SK-N-SH treated with all-trans-retinoic acid at 6 μM for 48 hours (cell line): Measurements from ENCODE around the gene NRXN3.

Experiments used
- BACH2 ChIP-seq: fragments of 250-450 bp; sonication (Bioruptor Pico); IDR thresholded peaks from 2 replicates; pipeline ENCODE4 v1.9.0; 2021; ENCODE audit warnings: mild to moderate bottlenecking, borderline replicate concordance
- ISL1 ChIP-seq: fragments of 250-450 bp; sonication (Bioruptor Pico); IDR thresholded peaks from 2 replicates; pipeline ENCODE4 v2.1.2; 2022; ENCODE audit warnings: mild to moderate bottlenecking, moderate library complexity
- POU6F1 ChIP-seq: fragments of 250-450 bp; sonication (Bioruptor Pico); IDR thresholded peaks from 2 replicates; pipeline ENCODE4 v1.8.0; 2021; ENCODE audit warnings: low read depth, mild to moderate bottlenecking, moderate library complexity, borderline replicate concordance
- ZFP3 ChIP-seq: fragments of 250-450 bp; sonication (Bioruptor Pico); IDR thresholded peaks from 2 replicates; pipeline ENCODE4 v1.5.0; 2020; ENCODE audit warnings: mild to moderate bottlenecking, moderate library complexity
- ZFP30 ChIP-seq: fragments of 450-650 bp; formaldehyde crosslinking; IDR thresholded peaks from 2 replicates; pipeline ENCODE4 v1.5.0; 2022; ENCODE audit warnings: mild to moderate bottlenecking, moderate library complexity
- ZNF8 ChIP-seq: fragments of 450-650 bp; formaldehyde crosslinking; IDR thresholded peaks from 2 replicates; pipeline ENCODE4 v1.5.0; 2020; ENCODE audit warnings: mild to moderate bottlenecking, moderate library complexity

- TF ChIP-seq ISL1 (CRISPR knock-in tag) (no peak), ZFP3 (no peak), ZFP30 (CRISPR knock-in tag) (no peak), BACH2 (no peak), POU6F1 (no peak), ZNF8 (CRISPR knock-in tag) (no peak)
Measured at GRCh38 chr14:79543967-79544697, 1374.0 kb downstream of the NRXN3 start.
